SK-N-SH treated with all-trans-retinoic acid at 6 μM for 48 hours (cell line): ENCODE measurements around the gene BZW2.

ENCODE experiments used
- ATAC-seq: fragments of 200-7000 bp; cut with Tn5 transposase; 3 replicates; pipeline ENCODE4 v1.9.1; 2020; ENCODE audit warnings: mild to moderate bottlenecking, moderate library complexity
- ARNTL ChIP-seq: fragments of 450-650 bp; formaldehyde crosslinking; IDR thresholded peaks from 2 replicates; pipeline ENCODE4 v1.5.0; 2020; ENCODE audit warnings: low read depth, mild to moderate bottlenecking, moderate library complexity, borderline replicate concordance
- BACH2 ChIP-seq: fragments of 250-450 bp; sonication (Bioruptor Pico); IDR thresholded peaks from 2 replicates; pipeline ENCODE4 v1.9.0; 2021; ENCODE audit warnings: mild to moderate bottlenecking, borderline replicate concordance
- CREB5 ChIP-seq: fragments of 250-450 bp; sonication (Bioruptor Pico); IDR thresholded peaks from 2 replicates; pipeline ENCODE4 v1.5.1; 2020; ENCODE audit warnings: low read depth, mild to moderate bottlenecking, moderate library complexity
- CSDC2 ChIP-seq: fragments of 250-450 bp; sonication (Bioruptor Pico); IDR thresholded peaks from 2 replicates; pipeline ENCODE4 v1.5.0; 2020; ENCODE audit warnings: mild to moderate bottlenecking, moderate library complexity
- CSRNP3 ChIP-seq: fragments of 250-450 bp; sonication (Bioruptor Pico); IDR thresholded peaks from 2 replicates; pipeline ENCODE4 v1.5.1; 2021; ENCODE audit warnings: mild to moderate bottlenecking, moderate library complexity
- ESRRG ChIP-seq: fragments of 250-450 bp; sonication (Bioruptor Pico); IDR thresholded peaks from 2 replicates; pipeline ENCODE4 v1.6.1; 2021; ENCODE audit warnings: mild to moderate bottlenecking
- GLIS3 ChIP-seq: fragments of 250-450 bp; sonication (Bioruptor Pico); IDR thresholded peaks from 2 replicates; pipeline ENCODE4 v1.5.0; 2020; ENCODE audit warnings: mild to moderate bottlenecking, moderate library complexity
- ISL1 ChIP-seq: fragments of 250-450 bp; sonication (Bioruptor Pico); IDR thresholded peaks from 2 replicates; pipeline ENCODE4 v2.1.2; 2022; ENCODE audit warnings: mild to moderate bottlenecking, moderate library complexity
- OSR1 ChIP-seq: fragments of 250-450 bp; sonication (Bioruptor Pico); IDR thresholded peaks from 2 replicates; pipeline ENCODE4 v1.8.0; 2022; ENCODE audit warnings: moderate library complexity, mild to moderate bottlenecking, inconsistent platforms
- PATZ1 ChIP-seq: fragments of 250-450 bp; sonication (Bioruptor Pico); IDR thresholded peaks from 2 replicates; pipeline ENCODE4 v1.8.0; 2020; ENCODE audit warnings: mild to moderate bottlenecking, moderate library complexity, borderline replicate concordance
- POU6F1 ChIP-seq: fragments of 250-450 bp; sonication (Bioruptor Pico); IDR thresholded peaks from 2 replicates; pipeline ENCODE4 v1.8.0; 2021; ENCODE audit warnings: low read depth, mild to moderate bottlenecking, moderate library complexity, borderline replicate concordance
- RARB ChIP-seq: fragments of 250-450 bp; sonication (Bioruptor Pico); IDR thresholded peaks from 2 replicates; pipeline ENCODE4 v1.8.0; 2021; ENCODE audit warnings: mild to moderate bottlenecking, moderate library complexity
- SNAI2 ChIP-seq: fragments of 250-450 bp; sonication (Bioruptor Pico); IDR thresholded peaks from 2 replicates; pipeline ENCODE4 v1.5.0; 2020; ENCODE audit warnings: mild to moderate bottlenecking, moderate library complexity
- TCF4 ChIP-seq: fragments of 250-450 bp; sonication (Bioruptor Pico); IDR thresholded peaks from 2 replicates; pipeline ENCODE4 v1.8.0; 2021; ENCODE audit warnings: mild to moderate bottlenecking, moderate library complexity, borderline replicate concordance
- TOX ChIP-seq: fragments of 250-450 bp; sonication (Bioruptor Pico); IDR thresholded peaks from 2 replicates; pipeline ENCODE4 v1.8.0; 2021; ENCODE audit warnings: mild to moderate bottlenecking, moderate library complexity, borderline replicate concordance
- TSHZ2 ChIP-seq: fragments of 250-450 bp; sonication (Bioruptor Pico); IDR thresholded peaks from 2 replicates; pipeline ENCODE4 v1.5.0; 2020; ENCODE audit warnings: mild to moderate bottlenecking, moderate library complexity
- ZC3H10 ChIP-seq: fragments of 250-450 bp; sonication (Bioruptor Pico); IDR thresholded peaks from 2 replicates; pipeline ENCODE4 v1.5.1; 2021; ENCODE audit warnings: mild to moderate bottlenecking, moderate library complexity
- ZFP3 ChIP-seq: fragments of 250-450 bp; sonication (Bioruptor Pico); IDR thresholded peaks from 2 replicates; pipeline ENCODE4 v1.5.0; 2020; ENCODE audit warnings: mild to moderate bottlenecking, moderate library complexity
- ZFP30 ChIP-seq: fragments of 450-650 bp; formaldehyde crosslinking; IDR thresholded peaks from 2 replicates; pipeline ENCODE4 v1.5.0; 2022; ENCODE audit warnings: mild to moderate bottlenecking, moderate library complexity
- ZNF565 ChIP-seq: fragments of 450-650 bp; formaldehyde crosslinking; conservative IDR thresholded peaks from 2 replicates; pipeline ENCODE4 v1.5.0; 2020; ENCODE audit warnings: low read depth, mild to moderate bottlenecking, moderate library complexity
- ZNF70 ChIP-seq: fragments of 450-650 bp; formaldehyde crosslinking; IDR thresholded peaks from 2 replicates; pipeline ENCODE4 v1.5.0; 2020; ENCODE audit warnings: mild to moderate bottlenecking, moderate library complexity
- ZNF8 ChIP-seq: fragments of 450-650 bp; formaldehyde crosslinking; IDR thresholded peaks from 2 replicates; pipeline ENCODE4 v1.5.0; 2020; ENCODE audit warnings: mild to moderate bottlenecking, moderate library complexity

BZW2 gene

GRCh38 chr7:16627236-16627635, 18.7 kb upstream of the BZW2 start:
- no peak for ATAC-seq
- TF ChIP-seq ZNF565 (CRISPR knock-in tag): no peak
- TF ChIP-seq ZNF70: no peak
- no peak for TF ChIP-seq POU6F1 (CRISPR knock-in tag)
- no peak for TF ChIP-seq ARNTL (CRISPR knock-in tag)
- no peak for TF ChIP-seq ESRRG (CRISPR knock-in tag)
- no peak for TF ChIP-seq ZC3H10 (CRISPR knock-in tag)
- TF ChIP-seq PATZ1 (CRISPR knock-in tag): no peak
- TF ChIP-seq ZNF8 (CRISPR knock-in tag): no peak
- TF ChIP-seq RARB (CRISPR knock-in tag): no peak
- no peak for TF ChIP-seq CSDC2
- no peak for TF ChIP-seq SNAI2 (CRISPR knock-in tag)
- no peak for TF ChIP-seq GLIS3
- no peak for TF ChIP-seq TSHZ2 (CRISPR knock-in tag)
- no peak for TF ChIP-seq BACH2 (CRISPR knock-in tag)
- no peak for TF ChIP-seq TCF4
- no peak for TF ChIP-seq CREB5 (CRISPR knock-in tag)
- no peak for TF ChIP-seq OSR1 (CRISPR knock-in tag)
- TF ChIP-seq ZFP30: no peak
- no peak for TF ChIP-seq CSRNP3 (CRISPR knock-in tag)
- TF ChIP-seq, all 23 proteins: peak for 0

GRCh38 chr7:16630654-16631053, 15.3 kb upstream of the BZW2 start:
- ATAC-seq: no peak

More at GRCh38 chr7:16630654-16631053, 15.3 kb upstream of the BZW2 start:
- TF ChIP-seq ZNF70 (no peak), PATZ1 (CRISPR knock-in tag) (no peak), ISL1 (CRISPR knock-in tag) (no peak), ZFP30 (no peak), ARNTL (CRISPR knock-in tag) (no peak), ZFP3 (no peak), TOX (CRISPR knock-in tag) (no peak), GLIS3 (no peak), BACH2 (CRISPR knock-in tag) (no peak), CSRNP3 (CRISPR knock-in tag) (no peak), TCF4 (no peak), POU6F1 (CRISPR knock-in tag) (no peak), RARB (CRISPR knock-in tag) (no peak)
- TF ChIP-seq, all 23 proteins: peak for 0
